Adrenal gland (tissue), 12 donors: ENCODE measurements around the gene KHDC3L. TPM values are rescaled to one million over a fixed set of nuclear protein-coding genes. Genes with fewer than 3 reads are reported as not detected.

ENCODE experiments used
- DNase-seq, 7 donors: peaks; one replicate each; pipeline ENCODE4 v3.0.0-alpha.2; 2019 to 2020
- H3K27ac ChIP-seq, 5 donors: fragments of 200-600 bp; sonication (generic) in 4 of 5; 1 replicate in 3 of 5; 2 replicates in 2 of 5; pipeline versions ENCODE4 v1.5.1 to v1.8.0; 2016 to 2020; ENCODE audit warnings: mild to moderate bottlenecking in 1 of 5
- H3K27me3 ChIP-seq: fragments of 200-600 bp; 2 replicates; pipeline ENCODE4 v1.8.0; 2021
- H3K36me3 ChIP-seq, 2 donors: fragments of 200-600 bp; replicated peaks in 1 of 2; 1 replicate in 1 of 2; 2 replicates in 1 of 2; pipeline versions ENCODE4 v1.5.1 to v1.8.0; 2018 to 2022
- H3K4me1 ChIP-seq, 2 donors: fragments of 200-600 bp; replicated peaks in 1 of 2; 1 replicate in 1 of 2; 2 replicates in 1 of 2; pipeline versions ENCODE4 v1.5.1 to v1.8.0; 2018 to 2021
- H3K4me3 ChIP-seq, 4 donors: fragments of 200-600 bp; sonication (generic) in 3 of 4; one replicate each; pipeline ENCODE4 v1.5.1; 2016 to 2018
- H3K9me3 ChIP-seq, 3 donors: fragments of 200-600 bp; sonication (generic) in 1 of 3; replicated peaks in 1 of 3; 1 replicate in 2 of 3; 2 replicates in 1 of 3; pipeline versions ENCODE4 v1.5.1 to v1.8.0; 2016 to 2021
- POLR2A ChIP-seq, 2 donors: fragments of 450-650 bp; IDR thresholded peaks; one replicate each; pipeline ENCODE4 v1.6.1; 2017; ENCODE audit warnings: antibody characterized with exemption in 2 of 2, mild to moderate bottlenecking in 2 of 2, moderate library complexity in 1 of 2
- WGBS, 4 donors: extraction: QIAGEN DNeasy Blood & Tissue Kit in 2 of 4; methylation state at CpG; one replicate each; pipeline versions ENCODE4 v1.1.5 to v1.1.7; 2013 to 2017; 5-methylcytosine and 5-hydroxymethylcytosine counted together
- intact Hi-C, 2 donors: fragments of 100-400 bp; cut with DNase I; formaldehyde crosslinking; loops; one replicate each; pipeline versions ENCODE4 v1.14.1 to v1.15.0; 2022 to 2023
- polyA plus RNA-seq, 3 donors: library from polyadenylated mRNA; stranded (reverse); fragments of 200-250 nt in 2 of 3; fragments of 350-450 nt in 1 of 3; fragmentation: Illumina TruSeq in 1 of 3; extraction: RNeasy Lipid Tissue Mini Kit (QIAGEN cat#74804) in 1 of 3; gene quantifications; one replicate each; pipeline ENCODE4 v1.2.3, GENCODE V29; 2013 to 2014
- total RNA-seq, 9 donors: library from RNA; depleted of rRNA in 4 of 9; stranded (reverse); fragments of >200 nt in 4 of 9; fragments of 120-200 nt in 1 of 9; fragmentation: NEBNext Ultra II Directional in 1 of 9; extraction: Animal tissue kit (Norgen Biotek cat#: 25700) in 1 of 9; gene quantifications; one replicate each; pipeline versions ENCODE4 v1.1.0 to v1.2.4, GENCODE V29; 2013 to 2023
- TF ChIP-seq, protein P1 (sequence below), 6 experiments: fragments of 450-650 bp in 4 of 6; fragments of 200-600 bp in 2 of 6; sonication (generic) in 1 of 6; IDR thresholded peaks; 1 replicate in 5 of 6; 2 replicates in 1 of 6; pipeline versions ENCODE4 v1.5.1 to v1.8.0; 2016 to 2021; ENCODE audit warnings: antibody characterized with exemption in 6 of 6, mild to moderate bottlenecking in 2 of 6, moderate library complexity in 1 of 6
- donor health status: healthy with polysubstance abuse.
- donor health status: Bipolar disorder and iron deficiency.
- donor health status: DM: yes; HTN: yes; CAD: no.
- donor health status: DM: no; HTN: no; CAD: no.
- donor health status: DM: no; HTN: no; CAD: no.
- donor health status: DM: yes; HTN: yes; CAD: no.

Gene KHDC3L
- total and polyA plus RNA-seq, 12 donors, result not detected

DNA sequence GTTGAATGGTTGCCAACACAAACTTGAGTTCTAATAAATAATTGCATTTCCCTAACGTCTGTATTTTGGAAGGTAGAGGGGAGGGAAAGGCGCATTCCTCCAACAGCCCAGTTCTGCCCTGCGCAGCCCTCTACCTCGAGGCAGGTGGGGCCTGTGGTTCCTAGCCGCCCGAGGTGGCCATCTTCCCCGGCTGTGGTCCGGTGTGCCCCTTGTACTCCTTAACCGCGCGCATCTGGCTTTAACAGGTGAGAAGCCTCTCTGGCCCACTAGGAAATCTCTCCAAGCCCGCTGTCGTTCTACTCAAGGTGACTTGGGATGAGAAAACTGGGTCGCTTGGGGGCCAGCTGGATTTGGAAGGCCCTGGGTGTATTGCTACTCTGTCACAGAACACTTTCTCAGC, 1.7 kb downstream of the KHDC3L start:
- DNase-seq, result no peak
- WGBS, 4 donors, result 84 to 89% (median 85%) methylated on average over 10 to 14 of the region's 14 CpGs
- intact Hi-C loops, result no loop called here

DNA sequence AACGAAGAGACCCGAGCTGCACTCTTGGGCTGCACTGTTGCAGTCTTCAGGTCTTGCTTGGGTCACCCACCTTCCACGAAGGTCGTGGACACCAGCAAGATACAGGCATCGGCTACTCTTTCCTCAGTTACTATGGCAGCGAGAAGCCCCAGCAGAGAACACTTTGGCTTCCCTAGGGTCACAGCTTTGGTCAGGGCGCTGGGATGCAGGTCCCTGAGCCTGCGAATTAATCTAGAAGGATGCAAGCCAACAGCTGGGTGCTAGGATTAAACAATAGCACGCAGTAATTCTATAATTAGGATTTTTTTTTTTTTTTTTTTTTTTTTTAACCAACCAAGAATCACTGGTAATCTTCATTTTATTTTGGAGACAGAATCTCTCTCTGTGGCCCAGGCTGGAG, 2.1 kb downstream of the KHDC3L start:
- Histone ChIP-seq H3K9me3 (no peaks in the 10 kb centered on the region), H3K36me3 (no peaks in the 10 kb centered on the region), H3K27ac (no peak overlapping the region), H3K4me3 (no peak overlapping the region), H3K4me1 (no peaks in the 10 kb centered on the region), H3K27me3 (no peaks in the 10 kb centered on the region)
- 82 to 85% (median 85%) methylated on average over 9 of the region's 9 CpGs for WGBS, 4 donors
- intact Hi-C loops, result no loop called here
- DNase-seq, result no peak
- TF ChIP-seq, protein P1, sequence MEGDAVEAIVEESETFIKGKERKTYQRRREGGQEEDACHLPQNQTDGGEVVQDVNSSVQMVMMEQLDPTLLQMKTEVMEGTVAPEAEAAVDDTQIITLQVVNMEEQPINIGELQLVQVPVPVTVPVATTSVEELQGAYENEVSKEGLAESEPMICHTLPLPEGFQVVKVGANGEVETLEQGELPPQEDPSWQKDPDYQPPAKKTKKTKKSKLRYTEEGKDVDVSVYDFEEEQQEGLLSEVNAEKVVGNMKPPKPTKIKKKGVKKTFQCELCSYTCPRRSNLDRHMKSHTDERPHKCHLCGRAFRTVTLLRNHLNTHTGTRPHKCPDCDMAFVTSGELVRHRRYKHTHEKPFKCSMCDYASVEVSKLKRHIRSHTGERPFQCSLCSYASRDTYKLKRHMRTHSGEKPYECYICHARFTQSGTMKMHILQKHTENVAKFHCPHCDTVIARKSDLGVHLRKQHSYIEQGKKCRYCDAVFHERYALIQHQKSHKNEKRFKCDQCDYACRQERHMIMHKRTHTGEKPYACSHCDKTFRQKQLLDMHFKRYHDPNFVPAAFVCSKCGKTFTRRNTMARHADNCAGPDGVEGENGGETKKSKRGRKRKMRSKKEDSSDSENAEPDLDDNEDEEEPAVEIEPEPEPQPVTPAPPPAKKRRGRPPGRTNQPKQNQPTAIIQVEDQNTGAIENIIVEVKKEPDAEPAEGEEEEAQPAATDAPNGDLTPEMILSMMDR (IDR thresholded peaks at IDR 0.05), result no peak
- no peak for TF ChIP-seq POLR2A (IDR thresholded peaks at IDR 0.05)

More for the DNA sequence above, 1.7 kb downstream of the KHDC3L start:
- Histone ChIP-seq H3K27me3 (no peaks in the 10 kb centered on the region), H3K27ac (no peak overlapping the region), H3K4me1 (no peaks in the 10 kb centered on the region), H3K9me3 (no peaks in the 10 kb centered on the region), H3K4me3 (no peak overlapping the region), H3K36me3 (no peaks in the 10 kb centered on the region)
- TF ChIP-seq, protein P1 (IDR thresholded peaks at IDR 0.05), result no peak
- TF ChIP-seq POLR2A (IDR thresholded peaks at IDR 0.05), result no peak

DNA sequence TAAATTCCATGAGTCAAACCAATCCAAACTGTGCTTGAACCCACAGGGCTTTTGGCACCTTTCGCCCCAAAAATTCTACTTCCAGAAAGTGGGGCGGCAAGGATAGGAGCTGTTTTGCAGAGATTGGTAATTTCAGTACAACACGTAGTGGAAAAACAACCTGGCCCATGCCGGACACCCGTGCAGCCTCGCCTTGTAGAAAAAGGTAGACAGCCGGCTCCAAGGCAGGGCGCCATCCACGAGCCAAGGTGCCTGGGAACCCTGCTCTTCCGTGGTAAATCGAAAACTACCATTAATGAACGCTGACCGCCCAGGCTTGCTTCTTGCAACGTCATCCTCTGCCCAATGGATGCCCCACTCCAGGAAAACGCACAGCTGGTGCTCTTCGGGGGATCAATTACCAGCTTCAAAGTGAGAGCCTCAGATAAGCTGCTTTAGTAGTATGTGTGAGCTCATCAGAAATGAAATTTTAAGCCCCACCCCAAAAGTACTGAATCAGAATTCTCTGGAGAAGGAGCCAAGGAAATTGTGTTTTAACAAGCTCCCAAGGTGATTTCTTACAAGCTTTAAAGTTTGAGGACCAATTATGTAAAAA, 5.4 kb downstream of the KHDC3L start:
- H3K4me3 ChIP-seq, result no peak overlapping the region
- H3K9me3 ChIP-seq, result no peaks in the 10 kb centered on the region
- TF ChIP-seq POLR2A (IDR thresholded peaks at IDR 0.05), result no peak
- TF ChIP-seq, protein P1 (IDR thresholded peaks at IDR 0.05), result no peak
- no peak for DNase-seq
- H3K4me1 ChIP-seq, result no peaks in the 10 kb centered on the region
- no peaks in the 10 kb centered on the region for H3K36me3 ChIP-seq
- WGBS, 4 donors, result 68 to 76% (median 72%) methylated on average over 16 of the region's 16 CpGs
- intact Hi-C loops, result no loop called here
- H3K27me3 ChIP-seq, result no peaks in the 10 kb centered on the region
- H3K27ac ChIP-seq, result no peak overlapping the region

DNA sequence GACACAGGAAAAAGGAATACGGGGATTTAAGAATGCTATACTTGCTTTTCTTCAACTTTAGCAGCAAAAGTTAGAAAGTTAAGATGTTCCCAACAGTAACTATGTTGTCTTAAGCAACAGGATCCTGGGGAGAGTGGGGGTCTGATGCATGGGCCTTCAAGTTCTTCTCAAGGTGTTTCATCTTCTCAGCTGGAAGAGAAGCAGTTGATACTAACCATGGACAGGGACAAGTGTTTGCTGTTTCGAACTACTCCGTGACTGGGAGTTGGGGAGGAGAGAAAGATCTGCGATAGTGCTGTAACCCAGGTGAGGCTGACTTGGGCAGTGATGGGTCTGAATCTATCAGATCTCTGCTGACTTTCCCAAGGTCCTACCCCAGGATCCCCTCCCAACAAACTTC, 6.2 kb downstream of the KHDC3L start:
- Histone ChIP-seq H3K36me3 (no peaks in the 10 kb centered on the region), H3K27me3 (no peaks in the 10 kb centered on the region), H3K4me1 (no peaks in the 10 kb centered on the region), H3K27ac (no peak overlapping the region), H3K4me3 (no peak overlapping the region), H3K9me3 (no peaks in the 10 kb centered on the region)
- intact Hi-C loops, result no loop called here
- TF ChIP-seq POLR2A (IDR thresholded peaks at IDR 0.05), result no peak
- TF ChIP-seq, protein P1 (IDR thresholded peaks at IDR 0.05), result no peak
- WGBS, 4 donors, result 84 to 91% (median 86%) methylated on average over 4 of the region's 4 CpGs
- DNase-seq, result no peak
